GM12878 (cell line): ENCODE data around the gene CNST. TPM values are rescaled to one million over a fixed set of nuclear protein-coding genes. Genes with fewer than 3 reads are reported as not detected.

Experiments
- ATAC-seq: fragments of 200-7000 bp; cut with Tn5 transposase; 3 replicates; pipeline ENCODE4 v1.9.1; 2020; ENCODE audit warnings: mild to moderate bottlenecking, moderate library complexity
- BruUV-seq: library from RNA; stranded (reverse); fragments of 400-500 nt; replicated peaks from 2 replicates; lab custom pipeline; 2021; lab: Mats Ljungman, UMichigan
- CTCF ChIA-PET: fragments of 300-600 bp; sonication (Branson Sonifier 250); formaldehyde crosslinking; extraction: SDS; loops from one replicate; lab custom pipeline; 2021; ENCODE audit warnings: inconsistent platforms; lab: Yijun Ruan, JAX
- POLR2A ChIA-PET: fragments of 350-600 bp; formaldehyde crosslinking; extraction: SDS; loops from one replicate; lab custom pipeline; 2021; ENCODE audit warnings: inconsistent platforms; lab: Charles Lee
- RAD21 ChIA-PET: fragments of 300-600 bp; sonication (Branson Sonifier 250); formaldehyde crosslinking; loops from one replicate; lab custom pipeline; 2023; ENCODE audit warnings: antibody characterized with exemption; ENCODE audit not compliant: unreplicated experiment; lab: Charles Lee
- SMC1A ChIA-PET: fragments of 300-600 bp; sonication (Branson Sonifier 250); formaldehyde crosslinking; loops from one replicate; lab custom pipeline; 2023; ENCODE audit not compliant: unreplicated experiment, uncharacterized antibody; lab: Charles Lee
- DNase-seq: peaks from one replicate; pipeline ENCODE4 v3.0.0-alpha.2; 2011; ENCODE audit warnings: low read depth, low spot score
- FAIRE-seq: peaks from 3 replicates; lab custom pipeline; 2011; peaks lifted over from hg19 to GRCh38; lab: Jason Lieb, UNC
- H2AFZ ChIP-seq: 2 replicates; pipeline ENCODE4 v1.6.0; 2011; ENCODE audit warnings: low read depth, low read length, control low read depth; ENCODE audit not compliant: control insufficient read depth
- H3K27ac ChIP-seq: 2 replicates; pipeline ENCODE4 v1.5.1; 2011; ENCODE audit warnings: control low read depth; ENCODE audit not compliant: control insufficient read depth, insufficient read depth
- H3K27me3 ChIP-seq, 2 experiments: replicated peaks in 1 of 2; 2 replicates each; pipeline versions ENCODE4 v1.6.0 to v1.6.1; 2011; ENCODE audit warnings: low read length in 1 of 2; ENCODE audit not compliant: control insufficient read depth in 2 of 2, insufficient read depth in 2 of 2
- H3K36me3 ChIP-seq, 2 experiments: 2 replicates each; pipeline ENCODE4 v1.5.1; 2011; ENCODE audit warnings: low read length in 1 of 2; ENCODE audit not compliant: control insufficient read depth in 2 of 2, insufficient read depth in 2 of 2
- H3K4me1 ChIP-seq: 2 replicates; pipeline ENCODE4 v1.6.1; 2011; ENCODE audit warnings: mild to moderate bottlenecking, low read length, moderate library complexity, mixed read lengths; ENCODE audit not compliant: control insufficient read depth, insufficient read depth
- H3K4me2 ChIP-seq: 2 replicates; pipeline ENCODE4 v1.6.0; 2011; ENCODE audit warnings: control low read depth; ENCODE audit not compliant: control insufficient read depth, insufficient read depth
- H3K4me3 ChIP-seq: fragments of 200-600 bp; sonication (generic); 2 replicates; pipeline ENCODE4 v1.5.1; 2016
- H3K79me2 ChIP-seq: 2 replicates; pipeline ENCODE4 v1.6.0; 2011; ENCODE audit warnings: low read length; ENCODE audit not compliant: control insufficient read depth, insufficient read depth
- H3K9ac ChIP-seq: 2 replicates; pipeline ENCODE4 v1.8.0; 2011; ENCODE audit warnings: low read length, control low read depth, mixed read lengths; ENCODE audit not compliant: control insufficient read depth, insufficient read depth
- H3K9me3 ChIP-seq: replicated peaks from 3 replicates; pipeline ENCODE4 v1.5.1; 2011; ENCODE audit warnings: mild to moderate bottlenecking, low read length; ENCODE audit not compliant: control insufficient read depth, insufficient read depth
- H4K20me1 ChIP-seq: 2 replicates; pipeline ENCODE4 v1.6.0; 2011; ENCODE audit not compliant: control insufficient read depth, insufficient read depth
- CHD1 ChIP-seq: IDR thresholded peaks from 2 replicates; pipeline ENCODE4 v1.6.1; 2012; ENCODE audit warnings: low read depth, low read length, improper control_type of control experiment
- EED ChIP-seq: sonication (generic); IDR thresholded peaks from 2 replicates; pipeline ENCODE4 v1.6.1; 2016; ENCODE audit warnings: antibody characterized with exemption, low read depth
- JUND ChIP-seq: IDR thresholded peaks from 2 replicates; pipeline ENCODE4 v1.6.1; 2012; ENCODE audit warnings: low read depth, mild to moderate bottlenecking, low read length, improper control_type of control experiment, moderate library complexity
- NFYA ChIP-seq: IDR thresholded peaks from 2 replicates; pipeline ENCODE4 v1.6.1; 2011; ENCODE audit warnings: low read depth, mild to moderate bottlenecking, low read length, improper control_type of control experiment, borderline replicate concordance
- NRF1 ChIP-seq: conservative IDR thresholded peaks from 2 replicates; pipeline ENCODE4 v1.6.1; 2011; ENCODE audit warnings: mild to moderate bottlenecking, low read depth, low read length, improper control_type of control experiment
- WGBS: methylation state at CpG from one replicate; pipeline ENCODE4 v1.1.6; 2016; ENCODE audit warnings: low lambda C conversion rate; ENCODE audit not compliant: insufficient replicate concordance, insufficient coverage; ENCODE audit errors: missing lambda C conversion rate; 5-methylcytosine and 5-hydroxymethylcytosine counted together
- in situ Hi-C: fragments of 300-500 bp; cut with MboI; formaldehyde crosslinking; loops from 9 replicates; pipeline ENCODE4 v1.14.3; 2018; ENCODE audit warnings: mixed read lengths
- intact Hi-C: fragments of 100-400 bp; cut with micrococcal nuclease; formaldehyde crosslinking; loops from one replicate; pipeline ENCODE4 v1.14.2; 2022; ENCODE audit not compliant: unreplicated experiment
- polyA plus RNA-seq, 11 experiments: library from polyadenylated mRNA; depleted of rRNA in 4 of 11; unstranded in 6 of 11; stranded (reverse) in 5 of 11; fragments of >200 nt; fragmentation: Nextera tagmentation in 4 of 11; fragmentation: Illumina TruSeq in 1 of 11; extraction: Ambion mirVana in 4 of 11; extraction: Trizol in 1 of 11; gene quantifications; 1 replicate in 1 of 11; 2 replicates in 10 of 11; pipeline versions ENCODE4 v1.2.1 to v1.2.3, GENCODE V29; 2011 to 2016; ENCODE audit warnings: inconsistent platforms in 2 of 11, missing spikeins in 2 of 11, low read depth in 1 of 11
- total RNA-seq, 4 experiments: library from RNA; depleted of rRNA in 3 of 4; stranded (reverse); fragments of >200 nt in 3 of 4; fragmentation: Illumina TruSeq in 1 of 4; extraction: Trizol in 1 of 4; gene quantifications; 2 replicates each; pipeline versions ENCODE4 v1.2.1 to v1.2.3, GENCODE V29; 2013 to 2021

The CNST gene
- total and polyA plus RNA-seq, 10 of the 15 experiments (the other 5 are each of a cell fraction or from before 2014, with no cell fraction given): 4.8 to 16.2 (median 12.3) TPM

GRCh38 chr1:246565751-246566127, 517 bp upstream of the CNST start:
- Histone ChIP-seq H3K4me1 (peaks cover 7% of the 10 kb centered on the region), H3K27me3 (no peaks in the 10 kb centered on the region), H3K27ac (peak overlapping the region; percentile 80), H3K4me2 (peak overlapping the region; percentile 89), H3K36me3 (no peaks in the 10 kb centered on the region; a peak in 1 of 4 replicates), H3K4me3 (peak overlapping the region; percentile 97), H3K9ac (peak overlapping the region; percentile 90), H3K79me2 (peaks cover 69% of the 10 kb centered on the region), H4K20me1 (no peaks in the 10 kb centered on the region), H3K9me3 (no peaks in the 10 kb centered on the region), H2AFZ (peak overlapping the region; percentile 79)
- in situ Hi-C loops (no loop called here), intact Hi-C loops (loop anchor here (1.0 to 5.0 kb wide), 3 partner anchors 26 to 132 kb away; partner anchors contain the start of gene SMYD3)
- CTCF ChIA-PET: interaction anchor here (0.7 to 2.7 kb wide), 3 partner anchors 20 to 124 kb away, joined by 3 to 16 read pairs (median 4); no protein-coding TSS in a partner anchor
- WGBS: under 1% methylated on average over 25 of the region's 25 CpGs
- SMC1A ChIA-PET: interaction anchor here (1.0 kb wide), 1 partner anchor 16 kb away, joined by 3 read pairs; no protein-coding TSS in a partner anchor
- FAIRE-seq: no peak
- DNase-seq: no peak
- POLR2A ChIA-PET: interaction anchor here (0.6 to 2.5 kb wide), 5 partner anchors 8 to 269 kb away, joined by 3 to 7 read pairs (median 3); partner anchors contain the start of gene SMYD3
- ATAC-seq: no peak
- TF ChIP-seq NRF1 (no peak), EED (0 out of 2 replicates have a peak, but pooled peaks have one; percentile 4), CHD1 (no peak), JUND (no peak), NFYA (no peak)
- RAD21 ChIA-PET: interaction anchor here (0.8 to 1.8 kb wide), 2 partner anchors 26 to 159 kb away, joined by 3 to 7 read pairs; no protein-coding TSS in a partner anchor
- no TSS peak for BruUV-seq
